GM12891 (cell line): ENCODE measurements around the gene NFATC2.

ENCODE experiments used
- POLR2A ChIP-seq: IDR thresholded peaks from 2 replicates; pipeline ENCODE4 v1.6.1; 2011; ENCODE audit warnings: low read depth, low read length, control low read depth
- POLR2AphosphoS5 ChIP-seq: IDR thresholded peaks from 2 replicates; pipeline ENCODE4 v1.6.1; 2011; ENCODE audit warnings: low read depth, low read length, control low read depth
- TAF1 ChIP-seq: IDR thresholded peaks from 2 replicates; pipeline ENCODE4 v1.6.1; 2011; ENCODE audit warnings: low read depth, low read length, control low read depth

DNA sequence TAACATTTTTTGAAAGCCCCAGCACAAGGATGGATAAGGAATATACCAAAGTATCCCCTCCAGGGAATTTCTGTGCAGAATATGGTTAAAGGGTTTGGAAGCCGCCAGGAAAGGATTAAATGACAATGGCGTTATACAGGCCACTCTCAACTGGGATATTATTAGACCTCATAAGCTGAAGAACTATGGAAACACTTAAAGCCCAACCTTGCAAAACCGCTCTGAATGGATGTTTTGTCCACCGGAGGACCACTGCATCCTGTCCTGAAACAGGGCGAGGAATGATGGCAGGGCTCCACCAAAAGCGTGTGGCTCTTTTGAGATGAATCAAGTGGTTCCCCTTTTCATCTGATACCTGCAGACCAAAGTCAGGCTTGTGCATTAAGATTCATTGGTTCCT is 32.4 kb downstream of the NFATC2 start:
- no peak for TF ChIP-seq TAF1
- TF ChIP-seq POLR2A = no peak
- no peak for TF ChIP-seq POLR2AphosphoS5
